Measurements from ENCODE around the gene CDC6. TPM values are rescaled to one million over a fixed set of nuclear protein-coding genes. Genes with fewer than 3 reads are reported as not detected.

Gene CDC6
- total and polyA plus RNA-seq, 8 donors: 0.71 to 3.3 (median 1.3) TPM

- WGBS, 2 donors: 65 to 80% methylated on average over 2 of the region's 2 CpGs
These were observed 18.7 kb downstream of the CDC6 start for GRCh38 chr17:40306395-40306794.

GRCh38 chr17:40307001-40307730 is 19.5 kb downstream of the CDC6 start:
- FAIRE-seq (no peak), DNase-seq (peak in 1 of 6 donors; percentile 24), ATAC-seq (no peak)
- 77 to 87% methylated on average over 10 of the region's 10 CpGs for WGBS, 2 donors
- H3K27ac ChIP-seq: no peak overlapping the region
- H3K9me3 ChIP-seq: no peaks in the 10 kb centered on the region
- TF ChIP-seq, protein P1, sequence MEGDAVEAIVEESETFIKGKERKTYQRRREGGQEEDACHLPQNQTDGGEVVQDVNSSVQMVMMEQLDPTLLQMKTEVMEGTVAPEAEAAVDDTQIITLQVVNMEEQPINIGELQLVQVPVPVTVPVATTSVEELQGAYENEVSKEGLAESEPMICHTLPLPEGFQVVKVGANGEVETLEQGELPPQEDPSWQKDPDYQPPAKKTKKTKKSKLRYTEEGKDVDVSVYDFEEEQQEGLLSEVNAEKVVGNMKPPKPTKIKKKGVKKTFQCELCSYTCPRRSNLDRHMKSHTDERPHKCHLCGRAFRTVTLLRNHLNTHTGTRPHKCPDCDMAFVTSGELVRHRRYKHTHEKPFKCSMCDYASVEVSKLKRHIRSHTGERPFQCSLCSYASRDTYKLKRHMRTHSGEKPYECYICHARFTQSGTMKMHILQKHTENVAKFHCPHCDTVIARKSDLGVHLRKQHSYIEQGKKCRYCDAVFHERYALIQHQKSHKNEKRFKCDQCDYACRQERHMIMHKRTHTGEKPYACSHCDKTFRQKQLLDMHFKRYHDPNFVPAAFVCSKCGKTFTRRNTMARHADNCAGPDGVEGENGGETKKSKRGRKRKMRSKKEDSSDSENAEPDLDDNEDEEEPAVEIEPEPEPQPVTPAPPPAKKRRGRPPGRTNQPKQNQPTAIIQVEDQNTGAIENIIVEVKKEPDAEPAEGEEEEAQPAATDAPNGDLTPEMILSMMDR (IDR thresholded peaks at IDR 0.05): no peak
- no peaks in the 10 kb centered on the region for H3K36me3 ChIP-seq
- peaks cover 3 to 34% (median 6%) of the 10 kb centered on the region in 3 donors for H3K4me1 ChIP-seq
- intact Hi-C loops (cut with DNase I): loop anchor here in 2 of 3 donors (10.0 kb wide), 1 partner anchor 108 kb away; the partner anchor contains the start of gene TOP2A (in 2 of the 2)
- no peaks in the 10 kb centered on the region for H3K27me3 ChIP-seq
- no peak overlapping the region for H3K4me3 ChIP-seq

More at GRCh38 chr17:40306395-40306794, 18.7 kb downstream of the CDC6 start:
- no peaks in the 10 kb centered on the region for H3K27me3 ChIP-seq
- H3K36me3 ChIP-seq: no peaks in the 10 kb centered on the region
- no peak overlapping the region for H3K27ac ChIP-seq
- no peaks in the 10 kb centered on the region for H3K9me3 ChIP-seq
- DNase-seq: no peak
- peaks cover 2 to 26% (median 3%) of the 10 kb centered on the region in 3 donors for H3K4me1 ChIP-seq
- TF ChIP-seq, protein P1 (IDR thresholded peaks at IDR 0.05): no peak
- FAIRE-seq: no peak
- intact Hi-C loops (cut with DNase I): loop anchor here in 2 of 3 donors (10.0 kb wide), 1 partner anchor 108 kb away; the partner anchor contains the start of gene TOP2A (in 2 of the 2)
- ATAC-seq: no peak
- no peak overlapping the region for H3K4me3 ChIP-seq

- Histone ChIP-seq H3K36me3 (no peaks in the 10 kb centered on the region), H3K27me3 (no peaks in the 10 kb centered on the region), H3K4me1 (peaks cover 6 to 40% (median 7%) of the 10 kb centered on the region in 3 donors), H3K4me3 (no peak overlapping the region), H3K27ac (no peak overlapping the region), H3K9me3 (no peaks in the 10 kb centered on the region)
- intact Hi-C loops (cut with DNase I): loop anchor here in 2 of 3 donors (10.0 kb wide), 1 partner anchor 107 kb away; the partner anchor contains the start of gene TOP2A (in 2 of the 2)
- TF ChIP-seq, protein P1 (IDR thresholded peaks at IDR 0.05): no peak
- 55 to 67% methylated on average over 3 of the region's 3 CpGs for WGBS, 2 donors
- DNase-seq (no peak), FAIRE-seq (no peak), ATAC-seq (no peak)
These were observed 20.1 kb downstream of the CDC6 start for GRCh38 chr17:40307740-40308239.

DNA sequence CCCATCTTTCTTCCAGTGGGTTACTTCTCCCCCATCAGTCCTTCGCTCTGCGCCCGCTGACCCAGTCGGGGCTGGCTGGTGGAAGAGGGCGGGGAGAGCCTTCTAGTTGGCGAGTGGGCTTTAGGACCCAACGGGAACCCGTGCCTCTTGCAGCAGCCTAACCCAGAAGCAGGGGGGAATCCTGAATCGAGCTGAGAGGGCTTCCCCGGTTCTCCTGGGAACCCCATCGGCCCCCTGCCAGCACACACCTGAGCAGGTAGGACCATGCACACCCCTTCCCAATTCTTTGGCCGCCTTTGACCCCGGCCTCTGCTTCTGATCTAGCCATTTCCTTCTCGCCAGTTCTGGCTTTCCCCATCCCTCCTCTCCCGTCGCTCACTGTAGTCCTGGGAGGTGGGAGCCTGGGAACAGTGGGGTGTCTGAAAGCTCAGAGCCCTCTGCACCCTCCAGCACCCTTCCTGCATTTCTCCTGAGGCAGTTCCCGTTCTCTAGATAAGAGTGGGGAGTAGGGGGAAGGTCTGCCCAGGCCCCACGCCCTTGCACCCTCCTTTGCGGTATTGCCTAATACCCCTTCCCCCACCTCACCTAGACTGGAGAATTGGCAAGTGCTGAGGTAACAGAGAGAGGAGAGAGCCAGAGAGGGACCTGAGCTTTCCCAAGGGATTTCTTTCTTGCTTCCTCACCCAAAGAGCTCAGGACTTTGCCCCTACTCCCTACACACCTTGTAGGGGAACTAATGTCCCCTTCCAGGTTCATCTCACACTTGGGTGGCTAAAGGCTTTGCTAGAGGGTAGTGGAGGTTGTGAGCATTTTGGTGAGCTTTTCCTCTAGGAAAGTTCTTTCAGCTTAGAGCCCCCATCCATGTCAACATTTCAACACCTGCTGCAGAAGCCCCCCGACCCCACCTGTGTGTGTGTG is 21.6 kb downstream of the CDC6 start, which contains the start of gene RARA:
RARA (plus strand) TSS at position 150 of the 918 bp plus-strand sequence. CDS start 22,039 bp downstream, outside the sequence.
- peak in 4 of 6 donors; percentile 40 to 77 (median 61) for DNase-seq
- Histone ChIP-seq H3K4me1 (peaks cover 6 to 51% (median 7%) of the 10 kb centered on the region in 3 donors), H3K27me3 (no peaks in the 10 kb centered on the region), H3K9me3 (no peaks in the 10 kb centered on the region), H3K36me3 (no peaks in the 10 kb centered on the region), H3K4me3 (peak within 1 kb of the TSS; percentile 33 to 57 (median 40)), H3K27ac (peak within 1 kb of the TSS in 3 of 4 donors; percentile 49 to 80 (median 63))
- TF ChIP-seq, protein P1 (IDR thresholded peaks at IDR 0.05): no peak
- intact Hi-C loops (cut with DNase I): loop anchor here in 2 of 3 donors (10.0 kb wide), 1 partner anchor 106 kb away; the partner anchor contains the start of gene TOP2A (in 2 of the 2)
- 5 to 7% methylated on average over 20 of the region's 20 CpGs for WGBS, 2 donors
- peak; percentile 70 to 83 (median 77) for ATAC-seq
- FAIRE-seq: no peak
